Spleen (tissue), 11 donors: ENCODE measurements around the gene KLF13. TPM values are rescaled to one million over a fixed set of nuclear protein-coding genes. Genes with fewer than 3 reads are reported as not detected.

Source experiments
- DNase-seq: peaks from one replicate; pipeline ENCODE4 v3.0.0-alpha.2; 2020
- H3K27ac ChIP-seq, 8 donors: fragments of 200-600 bp; sonication (generic) in 7 of 8; 1 replicate in 4 of 8; 2 replicates in 4 of 8; pipeline versions ENCODE4 v1.5.0 to v1.8.0; 2016 to 2021; ENCODE audit warnings: inconsistent platforms in 4 of 8, mild to moderate bottlenecking in 4 of 8, moderate library complexity in 1 of 8
- H3K27me3 ChIP-seq, 7 donors: fragments of 200-600 bp; sonication (generic) in 6 of 7; replicated peaks in 1 of 7; 1 replicate in 4 of 7; 2 replicates in 3 of 7; pipeline versions ENCODE4 v1.5.0 to v1.8.0; 2016 to 2021; ENCODE audit warnings: inconsistent platforms in 3 of 7, mild to moderate bottlenecking in 1 of 7
- H3K36me3 ChIP-seq, 6 donors: fragments of 200-600 bp; sonication (generic) in 5 of 6; 1 replicate in 4 of 6; 2 replicates in 2 of 6; pipeline versions ENCODE4 v1.5.0 to v1.8.0; 2016 to 2021; ENCODE audit warnings: inconsistent platforms in 2 of 6
- H3K4me1 ChIP-seq, 6 donors: fragments of 200-600 bp; sonication (generic) in 5 of 6; 1 replicate in 3 of 6; 2 replicates in 3 of 6; pipeline versions ENCODE4 v1.5.0 to v1.8.0; 2016 to 2021; ENCODE audit warnings: inconsistent platforms in 3 of 6
- H3K4me3 ChIP-seq, 8 donors: fragments of 200-600 bp; sonication (generic) in 7 of 8; 1 replicate in 4 of 8; 2 replicates in 4 of 8; pipeline versions ENCODE4 v1.5.0 to v1.8.0; 2016 to 2021; ENCODE audit warnings: inconsistent platforms in 4 of 8, mild to moderate bottlenecking in 4 of 8, moderate library complexity in 2 of 8
- H3K9me3 ChIP-seq, 8 donors: fragments of 200-600 bp; sonication (generic) in 7 of 8; 1 replicate in 4 of 8; 2 replicates in 4 of 8; pipeline versions ENCODE4 v1.5.0 to v1.8.0; 2016 to 2021; ENCODE audit warnings: inconsistent platforms in 4 of 8
- POLR2A ChIP-seq, 3 donors: fragments of 450-650 bp; IDR thresholded peaks; one replicate each; pipeline ENCODE4 v1.5.1; 2017; ENCODE audit warnings: antibody characterized with exemption in 3 of 3, mild to moderate bottlenecking in 1 of 3
- POLR2AphosphoS5 ChIP-seq, 3 donors: sonication (generic); formaldehyde crosslinking; IDR thresholded peaks; one replicate each; pipeline ENCODE4 v1.5.1; 2017; ENCODE audit warnings: antibody characterized with exemption in 3 of 3
- WGBS, 5 donors: extraction: QIAGEN DNeasy Blood & Tissue Kit in 3 of 5; methylation state at CpG; one replicate each; pipeline versions ENCODE4 v1.1.5 to v1.1.7; 2013 to 2018; 5-methylcytosine and 5-hydroxymethylcytosine counted together
- intact Hi-C: fragments of 100-400 bp; cut with DNase I; formaldehyde crosslinking; loops from one replicate; pipeline ENCODE4 v1.15.0; 2023; ENCODE audit warnings: low total_unique reads
- polyA plus RNA-seq, 3 donors: library from polyadenylated mRNA; stranded (reverse); fragments of 200-250 nt; gene quantifications; one replicate each; pipeline ENCODE4 v1.2.1, GENCODE V29; 2013
- total RNA-seq, 7 donors: library from RNA; depleted of rRNA in 3 of 7; stranded (reverse); fragments of >200 nt in 3 of 7; fragmentation: NEBNext Ultra II Directional in 4 of 7; extraction: Animal tissue kit (Norgen Biotek cat#: 25700) in 4 of 7; gene quantifications; one replicate each; pipeline versions ENCODE4 v1.1.0 to v1.2.1, GENCODE V29; 2016 to 2021
- TF ChIP-seq, protein P1 (sequence below), 11 experiments: fragments of 200-600 bp in 7 of 11; fragments of 450-650 bp in 4 of 11; sonication (generic) in 4 of 11; IDR thresholded peaks in 8 of 11; conservative IDR thresholded peaks in 3 of 11; 1 replicate in 7 of 11; 2 replicates in 4 of 11; pipeline versions ENCODE4 v1.4.0 to v1.8.0; 2016 to 2021; ENCODE audit warnings: antibody characterized with exemption in 11 of 11, inconsistent platforms in 4 of 11, mild to moderate bottlenecking in 1 of 11
- donor health status: healthy with polysubstance abuse.
- donor health status: DM: no; HTN: no; CAD: no; lungs with moderate emphysema.
- donor health status: DM: no; HTN: no; CAD: no.
- donor health status: Bipolar disorder and iron deficiency.
- donor health status: healthy.
- donor health status: DM: no; HTN: no; CAD: no.
- donor health status: DM: yes; HTN: yes; CAD: no.

The KLF13 gene
- total and polyA plus RNA-seq, 10 donors, result 21.8 to 111 (median 81.4) TPM

DNA sequence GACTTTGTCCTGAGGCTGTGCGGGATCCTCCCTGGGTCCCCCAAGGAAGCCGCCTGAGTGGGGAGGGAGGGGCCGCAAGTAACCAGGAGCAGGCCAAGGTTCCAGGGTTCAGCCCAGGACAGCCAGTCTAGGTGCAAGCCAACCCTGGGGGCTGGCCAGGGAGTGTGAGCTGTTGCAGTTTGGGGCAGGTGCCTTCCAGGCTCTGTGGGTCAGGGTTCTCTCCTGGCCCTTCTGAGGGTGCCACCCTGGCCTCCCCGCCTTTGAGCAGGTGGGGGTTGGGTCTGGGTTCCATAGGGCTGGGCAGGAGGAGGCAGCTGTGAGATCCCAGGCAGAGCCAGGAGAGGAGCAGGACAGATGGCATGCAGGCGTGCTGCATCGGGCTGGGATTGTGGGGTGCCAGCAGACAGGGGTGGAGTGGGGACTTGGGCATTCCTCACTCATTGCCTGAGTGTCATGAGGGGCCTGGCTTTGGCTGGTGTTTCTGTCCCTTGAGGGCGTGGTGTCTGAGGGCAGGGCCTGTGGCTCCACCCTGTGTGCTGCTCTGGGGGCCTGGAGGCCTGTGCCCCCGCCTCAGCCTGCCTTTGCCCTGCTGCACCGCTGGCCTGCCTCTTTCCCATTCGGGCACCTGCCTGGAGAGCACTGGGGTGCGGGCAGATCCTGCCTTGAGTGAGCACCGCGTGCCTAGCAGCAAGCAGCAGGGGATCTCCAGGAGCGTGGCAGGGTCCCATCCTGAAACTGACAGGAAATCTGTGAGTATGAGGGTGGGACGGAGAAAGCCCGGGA lies 18.4 kb downstream of the KLF13 start:
- H3K9me3 ChIP-seq, result no peaks in the 10 kb centered on the region
- TF ChIP-seq POLR2AphosphoS5 (IDR thresholded peaks at IDR 0.05) (peak; percentile 49 to 77 (median 69)), POLR2A (IDR thresholded peaks at IDR 0.05) (no peak)
- H3K36me3 ChIP-seq, result peaks cover 0 to 49% (median 4%) of the 10 kb centered on the region in 6 donors
- intact Hi-C loops, result no loop called here
- H3K27ac ChIP-seq, result peak overlapping the region; percentile 35 to 100 (median 89)
- no peaks in the 10 kb centered on the region for H3K27me3 ChIP-seq
- peaks cover 27 to 100% (median 100%) of the 10 kb centered on the region in 6 donors for H3K4me1 ChIP-seq
- peak; percentile 86 for DNase-seq
- peak overlapping the region in 7 of 8 donors; percentile 22 to 66 (median 30) for H3K4me3 ChIP-seq
- 44 to 64% (median 46%) methylated on average over 6 to 16 of the region's 16 CpGs for WGBS, 5 donors

- TF ChIP-seq POLR2AphosphoS5 (IDR thresholded peaks at IDR 0.05) (no peak), POLR2A (IDR thresholded peaks at IDR 0.05) (no peak)
- TF ChIP-seq, protein P1, sequence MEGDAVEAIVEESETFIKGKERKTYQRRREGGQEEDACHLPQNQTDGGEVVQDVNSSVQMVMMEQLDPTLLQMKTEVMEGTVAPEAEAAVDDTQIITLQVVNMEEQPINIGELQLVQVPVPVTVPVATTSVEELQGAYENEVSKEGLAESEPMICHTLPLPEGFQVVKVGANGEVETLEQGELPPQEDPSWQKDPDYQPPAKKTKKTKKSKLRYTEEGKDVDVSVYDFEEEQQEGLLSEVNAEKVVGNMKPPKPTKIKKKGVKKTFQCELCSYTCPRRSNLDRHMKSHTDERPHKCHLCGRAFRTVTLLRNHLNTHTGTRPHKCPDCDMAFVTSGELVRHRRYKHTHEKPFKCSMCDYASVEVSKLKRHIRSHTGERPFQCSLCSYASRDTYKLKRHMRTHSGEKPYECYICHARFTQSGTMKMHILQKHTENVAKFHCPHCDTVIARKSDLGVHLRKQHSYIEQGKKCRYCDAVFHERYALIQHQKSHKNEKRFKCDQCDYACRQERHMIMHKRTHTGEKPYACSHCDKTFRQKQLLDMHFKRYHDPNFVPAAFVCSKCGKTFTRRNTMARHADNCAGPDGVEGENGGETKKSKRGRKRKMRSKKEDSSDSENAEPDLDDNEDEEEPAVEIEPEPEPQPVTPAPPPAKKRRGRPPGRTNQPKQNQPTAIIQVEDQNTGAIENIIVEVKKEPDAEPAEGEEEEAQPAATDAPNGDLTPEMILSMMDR (IDR thresholded peaks at IDR 0.05 in 8 of 11, conservative IDR thresholded peaks at IDR 0.05 in 3 of 11), result no peak
- Histone ChIP-seq H3K27ac (peak overlapping the region; percentile 35 to 100 (median 89)), H3K9me3 (no peaks in the 10 kb centered on the region), H3K27me3 (no peaks in the 10 kb centered on the region), H3K4me1 (peaks cover 23 to 100% (median 100%) of the 10 kb centered on the region in 6 donors), H3K4me3 (peak overlapping the region in 7 of 8 donors; percentile 22 to 66 (median 30)), H3K36me3 (peaks cover 0 to 51% (median 4%) of the 10 kb centered on the region in 6 donors)
- peak; percentile 76 for DNase-seq
- intact Hi-C loops, result no loop called here
- 50 to 72% (median 56%) methylated on average over 15 to 19 of the region's 19 CpGs for WGBS, 5 donors
These were observed 19.2 kb downstream of the KLF13 start for GRCh38 chr15:31345606-31346366.

- WGBS, 5 donors, result 47 to 68% (median 58%) methylated on average over 13 to 14 of the region's 14 CpGs
- H3K27ac ChIP-seq, result peak overlapping the region; percentile 42 to 100 (median 89)
- H3K36me3 ChIP-seq, result peaks cover 0 to 56% (median 4%) of the 10 kb centered on the region in 6 donors
These were observed 19.9 kb downstream of the KLF13 start for GRCh38 chr15:31346367-31347066.

More at GRCh38 chr15:31346367-31347066, 19.9 kb downstream of the KLF13 start:
- H3K4me1 ChIP-seq, result peaks cover 24 to 100% (median 100%) of the 10 kb centered on the region in 6 donors
- intact Hi-C loops, result no loop called here
- H3K4me3 ChIP-seq, result peak overlapping the region in 7 of 8 donors; percentile 22 to 66 (median 30)
- H3K9me3 ChIP-seq, result no peaks in the 10 kb centered on the region
- TF ChIP-seq POLR2A (IDR thresholded peaks at IDR 0.05), result no peak
- peak; percentile 44 to 64 (median 58) for TF ChIP-seq POLR2AphosphoS5 (IDR thresholded peaks at IDR 0.05)
- TF ChIP-seq, protein P1 (IDR thresholded peaks at IDR 0.05 in 8 of 11, conservative IDR thresholded peaks at IDR 0.05 in 3 of 11), result no peak
- H3K27me3 ChIP-seq, result no peaks in the 10 kb centered on the region
- peak; percentile 82 for DNase-seq
